GM12874 (cell line): ENCODE data around the gene PTPA.

Experiments used
- CTCF ChIP-seq: IDR thresholded peaks from 2 replicates; pipeline ENCODE4 v1.5.1; 2011; ENCODE audit warnings: low read depth, mild to moderate bottlenecking, control low read depth, low read length, moderate library complexity; ENCODE audit not compliant: insufficient read depth

Gene PTPA

GRCh38 chr9:129110740-129111527 lies at the start of gene PTPA, which contains the start of gene CRAT:
Gene PTPA (plus strand): TSS chr9:129111415. CDS start chr9:129111601, 186 bp downstream.
Gene CRAT (minus strand): TSS chr9:129110793. CDS start chr9:129110509, 284 bp downstream.
- no peak for TF ChIP-seq CTCF

GRCh38 chr9:129063061-129063460 lies 48.2 kb upstream of the PTPA start:
- TF ChIP-seq CTCF, result no peak

- TF ChIP-seq CTCF, result no peak
Measured at GRCh38 chr9:129064499-129064908, 46.7 kb upstream of the PTPA start.

GRCh38 chr9:129068110-129068509 lies 43.1 kb upstream of the PTPA start:
- no peak for TF ChIP-seq CTCF

GRCh38 chr9:129068990-129069861 lies 42.0 kb upstream of the PTPA start:
- no peak for TF ChIP-seq CTCF

GRCh38 chr9:129069862-129070641 lies 41.2 kb upstream of the PTPA start:
- no peak for TF ChIP-seq CTCF
